Activated CD8-positive, alpha-beta memory T cell treated with anti-CD3 and anti-CD28 coated beads for 36 hours (primary cell): ENCODE results near the gene JPH4. TPM values are rescaled to one million over a fixed set of nuclear protein-coding genes. Genes with fewer than 3 reads are reported as not detected.
"Not testable (repeated sequence)": the region's sequence is repeated elsewhere in the genome, so short reads cannot be mapped to it uniquely, and the experiment has no call there.

ENCODE experiments used
- CTCF ChIA-PET: fragments of 350-600 bp; sonication (Branson Sonifier 250); formaldehyde crosslinking; loops from one replicate; lab custom pipeline; 2021; ENCODE audit warnings: antibody characterized with exemption; lab: Charles Lee
- POLR2A ChIA-PET: fragments of 350-600 bp; sonication (Branson Sonifier 250); formaldehyde crosslinking; loops from one replicate; lab custom pipeline; 2021; ENCODE audit warnings: antibody characterized with exemption; lab: Charles Lee
- total RNA-seq, 2 experiments: library from RNA; stranded (reverse); gene quantifications; one replicate each; pipeline ENCODE4 v1.2.3, GENCODE V29; 2021

JPH4 gene
- total RNA-seq, 2 experiments from 2014 or later, result 0.52 to 0.65 TPM

- CTCF ChIA-PET, POLR2A ChIA-PET: not testable (repeated sequence)
Observed at GRCh38 chr14:23584527-23585203, 6.1 kb upstream of the JPH4 start.

GRCh38 chr14:23583761-23584526 lies 5.4 kb upstream of the JPH4 start:
- CTCF ChIA-PET, POLR2A ChIA-PET: not testable (repeated sequence)

GRCh38 chr14:23582906-23583760 lies 4.5 kb upstream of the JPH4 start:
- POLR2A ChIA-PET, result no interaction called here
- CTCF ChIA-PET, result no interaction called here

DNA sequence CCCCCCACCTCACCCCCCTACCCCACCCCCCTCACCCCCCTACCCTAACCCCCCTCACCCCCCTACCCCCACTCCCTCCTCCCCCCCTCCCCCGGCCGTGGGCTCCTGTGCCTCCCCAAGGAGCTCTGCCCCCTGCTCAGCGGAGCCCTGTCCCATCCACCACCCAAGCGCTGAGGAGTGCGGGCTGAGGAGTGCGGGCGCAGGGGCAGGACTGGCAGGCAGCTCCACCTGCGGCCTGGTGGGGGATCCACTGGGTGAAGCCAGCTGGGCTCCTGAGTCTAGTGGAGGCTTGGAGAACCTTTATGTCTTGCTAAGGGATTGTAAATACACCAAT lies 2.3 kb upstream of the JPH4 start:
- CTCF ChIA-PET, result interaction anchor here (1.0 kb wide), 1 partner anchor 19 kb away, joined by 3 read pairs; no protein-coding TSS in a partner anchor

GRCh38 chr14:23580152-23580926 lies 1.7 kb upstream of the JPH4 start:
- POLR2A ChIA-PET, result no interaction called here
- CTCF ChIA-PET, result interaction anchor here (0.5 kb wide), 1 partner anchor 580 kb away, joined by 4 read pairs; no protein-coding TSS in a partner anchor

More for the DNA sequence above, 2.3 kb upstream of the JPH4 start:
- POLR2A ChIA-PET, result no interaction called here

- CTCF ChIA-PET, result interaction anchor here (0.5 kb wide), 1 partner anchor 579 kb away, joined by 4 read pairs; no protein-coding TSS in a partner anchor
- POLR2A ChIA-PET, result no interaction called here
Observed at GRCh38 chr14:23579739-23580138, 1.1 kb upstream of the JPH4 start.

DNA sequence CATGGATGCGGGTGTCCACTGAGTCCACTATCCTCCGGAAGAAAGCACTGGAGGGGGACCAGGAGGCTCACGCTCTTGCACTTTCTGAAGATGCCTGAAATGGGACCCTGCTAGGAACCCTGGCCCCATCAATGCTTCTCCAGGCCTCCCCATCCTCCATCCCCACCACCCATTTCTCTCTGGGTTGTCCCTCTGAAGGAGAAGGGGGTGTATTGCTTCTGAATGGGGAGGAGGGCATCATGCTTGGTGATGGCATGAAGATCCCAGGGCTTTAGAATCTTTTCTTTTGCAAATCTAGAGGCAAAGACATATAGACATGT lies 681 bp upstream of the JPH4 start:
- CTCF ChIA-PET, result no interaction called here
- POLR2A ChIA-PET, result no interaction called here

- CTCF ChIA-PET, result interaction anchor here (0.6 kb wide), 1 partner anchor 14 kb away, joined by 3 read pairs; no protein-coding TSS in a partner anchor
- POLR2A ChIA-PET, result interaction anchor here (1.0 kb wide), 1 partner anchor 11 kb away, joined by 4 read pairs; no protein-coding TSS in a partner anchor
Observed at GRCh38 chr14:23577710-23578392, 739 bp downstream of the JPH4 start.

DNA sequence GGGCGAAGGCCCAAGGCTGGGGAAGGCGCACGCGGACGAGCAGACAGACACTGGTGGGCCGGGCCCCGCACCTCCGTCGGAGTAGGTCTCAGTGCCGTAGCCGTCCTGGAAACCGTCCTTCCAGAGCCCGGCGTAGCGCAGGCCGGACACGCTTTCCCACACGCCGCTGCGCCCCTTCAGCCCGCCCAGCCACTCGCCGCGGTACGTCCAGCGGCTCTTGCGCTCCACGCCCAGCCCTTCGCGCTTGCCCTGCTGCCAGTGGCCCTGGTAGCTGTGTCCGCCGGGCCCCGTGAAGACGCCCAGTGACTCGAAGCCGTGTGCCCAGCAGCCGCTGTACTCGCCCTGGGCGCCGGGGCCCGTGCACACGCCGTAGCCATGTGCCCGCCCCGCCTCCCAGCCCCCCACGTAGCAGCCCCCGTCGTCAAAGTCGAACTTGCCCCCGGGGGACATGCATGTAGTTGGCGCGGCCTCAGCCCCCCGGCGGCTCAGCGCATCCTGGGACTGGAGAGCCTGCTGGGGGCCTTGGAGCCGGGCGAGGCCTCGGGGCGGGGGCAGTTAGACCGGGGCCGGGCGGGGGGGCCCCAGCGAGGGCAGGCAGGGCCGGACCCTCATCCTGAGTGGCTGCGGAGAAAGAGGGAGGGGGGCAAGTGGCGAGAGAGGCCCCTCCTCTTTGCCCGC lies 1.4 kb downstream of the JPH4 start:
- ChIA-PET CTCF (interaction anchor here (0.6 kb wide), 1 partner anchor 15 kb away, joined by 3 read pairs; no protein-coding TSS in a partner anchor), POLR2A (interaction anchor here (1.0 kb wide), 1 partner anchor 10 kb away, joined by 4 read pairs; no protein-coding TSS in a partner anchor)

- CTCF ChIA-PET, result no interaction called here
- POLR2A ChIA-PET, result no interaction called here
Observed at GRCh38 chr14:23573384-23574015, 5.1 kb downstream of the JPH4 start.

GRCh38 chr14:23572836-23573235 lies 5.8 kb downstream of the JPH4 start:
- POLR2A ChIA-PET, result no interaction called here
- CTCF ChIA-PET, result no interaction called here

GRCh38 chr14:23572524-23572828 lies 6.1 kb downstream of the JPH4 start:
- CTCF ChIA-PET, result interaction anchor here (0.6 kb wide), 1 partner anchor 841 kb away, joined by 3 read pairs; no protein-coding TSS in a partner anchor
- POLR2A ChIA-PET, result no interaction called here

GRCh38 chr14:23571701-23572523 lies 6.7 kb downstream of the JPH4 start:
- ChIA-PET POLR2A (no interaction called here), CTCF (interaction anchor here (0.6 to 0.7 kb wide), 2 partner anchors 13 to 840 kb away, joined by 3 read pairs; no protein-coding TSS in a partner anchor)

- POLR2A ChIA-PET, result no interaction called here
- CTCF ChIA-PET, result interaction anchor here (0.7 kb wide), 1 partner anchor 12 kb away, joined by 3 read pairs; no protein-coding TSS in a partner anchor
Observed at GRCh38 chr14:23570806-23571483, 7.6 kb downstream of the JPH4 start.

DNA sequence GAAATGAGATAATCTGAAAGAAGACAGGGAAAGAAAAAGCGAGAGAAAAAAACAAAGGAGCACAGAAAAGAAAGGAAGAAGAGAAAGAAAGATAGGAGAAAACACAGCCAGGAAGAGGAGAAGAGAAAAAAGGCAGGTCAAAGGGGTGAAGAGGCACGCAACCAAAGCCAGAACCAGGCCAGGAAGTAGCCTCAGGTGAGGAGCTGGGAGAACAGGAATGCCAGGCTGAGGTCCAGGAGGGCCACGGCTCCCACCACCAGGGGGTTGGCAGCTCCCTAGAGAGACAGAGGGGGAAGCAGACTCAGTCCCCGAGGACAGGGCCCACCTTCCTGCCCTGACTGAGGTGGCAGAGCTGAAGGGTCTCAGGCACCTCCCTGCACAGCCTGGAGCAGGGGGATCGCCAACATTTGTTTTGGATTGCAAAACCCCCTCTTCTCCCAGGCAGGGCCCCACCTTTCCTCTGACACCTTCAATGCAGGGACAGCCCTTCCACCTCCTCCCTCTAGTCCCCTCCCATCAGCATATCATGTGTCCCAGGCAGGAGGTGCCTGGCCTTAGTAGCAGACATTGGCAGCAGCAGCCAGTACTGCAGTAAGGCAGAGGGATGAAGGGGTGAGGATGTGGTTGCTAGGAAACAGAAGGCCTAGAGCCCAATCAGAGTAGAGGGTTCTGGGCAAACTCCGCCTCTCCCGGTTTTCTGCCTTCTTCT lies 9.0 kb downstream of the JPH4 start:
- ChIA-PET POLR2A (no interaction called here), CTCF (interaction anchor here (0.7 to 0.8 kb wide), 2 partner anchors 11 to 384 kb away, joined by 3 read pairs; partner anchors contain the start of gene DHRS4)
